IPS DF 6.9 (cell line): ENCODE measurements around the gene ORAI2.
"Not testable (repeated sequence)": the region's sequence is repeated elsewhere in the genome, so short reads cannot be mapped to it uniquely, and the experiment has no call there.

ENCODE experiments used
- DNase-seq: peaks from one replicate; pipeline ENCODE4 v3.0.0-alpha.2; 2013; ENCODE audit warnings: low read depth, low spot score
- H3K27ac ChIP-seq: one replicate; pipeline ENCODE4 v1.5.1; 2013; ENCODE audit warnings: low read length, control low read depth
- H3K27me3 ChIP-seq: 2 replicates; pipeline ENCODE4 v1.6.1; 2013; ENCODE audit warnings: mild to moderate bottlenecking, low read length; ENCODE audit not compliant: control insufficient read depth, insufficient read depth
- H3K36me3 ChIP-seq: 2 replicates; pipeline ENCODE4 v1.6.1; 2013; ENCODE audit warnings: low read length; ENCODE audit not compliant: control insufficient read depth, insufficient read depth
- H3K4me1 ChIP-seq: 2 replicates; pipeline ENCODE4 v1.6.1; 2013; ENCODE audit warnings: low read length; ENCODE audit not compliant: control insufficient read depth, insufficient read depth
- H3K4me3 ChIP-seq: 2 replicates; pipeline ENCODE4 v1.5.1; 2013; ENCODE audit warnings: mild to moderate bottlenecking, low read length
- H3K9me3 ChIP-seq: 2 replicates; pipeline ENCODE4 v1.6.1; 2013; ENCODE audit warnings: low read length, inconsistent platforms; ENCODE audit not compliant: control insufficient read depth, insufficient read depth
- WGBS: extraction: QIAGEN DNeasy Blood & Tissue Kit; methylation state at CpG from one replicate; pipeline ENCODE4 v1.1.7; 2013; ENCODE audit warnings: mixed read lengths, missing lambda C conversion rate; ENCODE audit not compliant: insufficient read length, insufficient coverage; 5-methylcytosine and 5-hydroxymethylcytosine counted together

The ORAI2 gene

GRCh38 chr7:102479982-102480637, 46.7 kb downstream of the ORAI2 start:
- H3K4me1 ChIP-seq, H3K27me3 ChIP-seq, H3K9me3 ChIP-seq, H3K4me3 ChIP-seq, H3K36me3 ChIP-seq, DNase-seq, H3K27ac ChIP-seq: not testable (repeated sequence)
- no CpG with 5 or more reads among the region's 11 CpGs for WGBS

- no CpG with 5 or more reads among the region's 10 CpGs for WGBS
These were observed 48.6 kb downstream of the ORAI2 start for GRCh38 chr7:102481962-102482361.

DNA sequence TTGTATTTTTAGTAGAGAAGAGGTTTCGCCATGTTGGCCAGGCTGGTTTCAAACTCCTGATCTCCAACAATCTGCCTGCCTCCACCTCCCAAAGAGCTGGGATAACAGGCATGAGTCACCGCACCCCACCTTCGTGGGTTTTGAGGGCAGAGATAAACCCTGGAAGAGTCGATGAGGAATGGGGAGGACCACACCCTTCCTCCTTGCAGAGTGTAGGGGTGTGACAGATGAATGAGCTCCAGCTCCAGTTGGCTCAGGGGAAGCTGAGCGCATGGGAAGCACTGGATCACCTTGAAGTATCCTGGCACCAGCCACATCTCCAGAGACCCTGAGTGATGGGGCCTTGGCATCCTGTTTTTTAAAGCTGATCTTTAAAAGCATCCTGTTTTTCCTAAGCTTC, 50.9 kb downstream of the ORAI2 start:
- H3K27ac ChIP-seq, H3K4me1 ChIP-seq, H3K9me3 ChIP-seq, H3K27me3 ChIP-seq, H3K4me3 ChIP-seq, DNase-seq, H3K36me3 ChIP-seq: not testable (repeated sequence)
- WGBS: no CpG with 5 or more reads among the region's 5 CpGs

More at GRCh38 chr7:102481962-102482361, 48.6 kb downstream of the ORAI2 start:
- H3K36me3 ChIP-seq, H3K4me3 ChIP-seq, DNase-seq, H3K27ac ChIP-seq, H3K27me3 ChIP-seq, H3K4me1 ChIP-seq, H3K9me3 ChIP-seq: not testable (repeated sequence)

DNA sequence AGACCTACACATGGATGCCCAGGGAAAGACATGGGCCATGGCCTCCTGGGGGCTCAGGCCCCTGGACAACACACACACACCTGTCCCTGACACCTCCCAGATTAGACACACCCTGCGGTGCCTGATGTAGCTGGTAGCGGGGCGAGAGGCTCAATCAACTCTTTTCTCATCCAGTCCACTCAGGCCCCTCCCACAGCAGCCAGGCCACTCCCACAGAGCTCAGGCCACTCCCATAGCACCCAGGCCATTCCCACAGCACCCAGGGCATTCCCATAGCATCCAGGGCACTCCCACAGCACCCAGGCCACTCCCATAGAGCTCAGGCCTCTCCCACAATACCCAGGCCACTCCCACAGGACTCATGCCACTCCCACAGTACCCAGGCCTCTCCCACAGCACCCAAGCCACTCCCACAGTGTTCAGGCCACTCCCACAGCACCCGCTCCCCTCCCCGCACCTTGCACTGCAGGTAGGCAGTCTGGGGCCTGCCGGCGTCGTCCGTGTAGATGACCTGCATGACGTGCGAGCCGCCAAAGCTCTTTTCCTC, 57.2 kb downstream of the ORAI2 start:
- H3K27ac ChIP-seq, H3K27me3 ChIP-seq, H3K9me3 ChIP-seq, DNase-seq, H3K36me3 ChIP-seq, H3K4me1 ChIP-seq, H3K4me3 ChIP-seq: not testable (repeated sequence)
- WGBS: no CpG with 5 or more reads among the region's 12 CpGs

DNA sequence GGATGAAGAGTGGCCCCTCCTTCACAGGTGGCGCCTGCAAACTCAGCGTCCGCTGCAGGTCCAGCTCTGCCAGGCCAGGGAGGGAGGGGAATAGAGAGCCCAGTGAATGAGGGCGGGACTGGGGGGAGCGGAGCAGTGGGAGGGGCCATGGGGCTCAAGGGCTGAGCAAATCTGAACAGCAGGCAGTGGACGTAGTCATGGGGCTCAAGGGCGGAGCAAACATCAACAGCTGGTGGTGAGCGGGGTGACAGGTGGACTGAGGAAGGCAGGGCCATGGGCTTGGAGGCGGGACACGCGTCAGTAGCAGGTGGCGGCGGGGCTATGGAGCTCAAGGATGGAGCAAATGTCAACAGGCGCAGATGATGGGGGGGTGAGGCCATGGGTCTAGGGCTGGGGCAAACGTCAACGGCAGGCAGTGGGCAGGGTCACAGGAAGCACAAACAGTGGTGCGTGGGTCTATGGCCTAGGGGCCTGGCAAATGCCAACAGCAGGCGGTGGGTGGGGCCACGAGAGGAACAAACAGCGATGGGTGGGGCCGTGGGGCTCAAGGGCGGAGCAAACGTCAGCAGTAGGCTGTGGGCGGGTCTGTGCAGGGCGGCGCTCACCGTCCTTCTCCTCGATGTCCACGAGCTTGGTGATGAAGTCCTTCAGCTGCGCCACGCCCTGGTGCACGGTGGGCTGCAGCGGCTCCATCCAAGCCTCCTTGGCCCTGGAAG, 60.0 kb downstream of the ORAI2 start:
- DNase-seq, H3K27me3 ChIP-seq, H3K4me1 ChIP-seq, H3K27ac ChIP-seq, H3K9me3 ChIP-seq, H3K36me3 ChIP-seq, H3K4me3 ChIP-seq: not testable (repeated sequence)
- no CpG with 5 or more reads among the region's 33 CpGs for WGBS

DNA sequence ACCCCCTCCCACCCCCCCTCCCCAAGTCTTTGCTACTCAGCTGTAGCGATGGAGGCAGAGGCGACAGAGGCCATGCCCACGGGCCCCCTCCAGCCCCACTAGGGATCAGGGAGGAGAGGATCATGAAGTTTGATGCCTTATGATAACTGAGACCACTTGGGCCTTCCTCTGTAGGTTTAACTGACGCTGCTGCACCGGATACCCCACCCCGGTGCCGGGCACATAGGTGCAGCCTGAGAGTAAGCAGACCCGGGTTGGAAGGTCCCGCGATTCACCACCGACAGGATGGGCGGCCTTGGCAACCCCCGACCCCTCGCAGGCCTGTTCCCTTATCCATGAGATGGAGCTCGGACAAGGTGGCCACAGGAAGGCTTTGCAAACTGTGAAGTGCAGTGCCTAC, 60.7 kb downstream of the ORAI2 start:
- WGBS: no CpG with 5 or more reads among the region's 15 CpGs
- H3K27ac ChIP-seq, H3K27me3 ChIP-seq: not testable (repeated sequence)

GRCh38 chr7:102494473-102495149, 61.2 kb downstream of the ORAI2 start:
- H3K4me1 ChIP-seq, H3K9me3 ChIP-seq, H3K36me3 ChIP-seq, DNase-seq, H3K4me3 ChIP-seq, H3K27me3 ChIP-seq, H3K27ac ChIP-seq: not testable (repeated sequence)
- no CpG with 5 or more reads among the region's 67 CpGs for WGBS

More for the DNA sequence above, 60.7 kb downstream of the ORAI2 start:
- not testable (repeated sequence) for H3K4me1 ChIP-seq, H3K4me3 ChIP-seq, H3K36me3 ChIP-seq, H3K9me3 ChIP-seq, DNase-seq

DNA sequence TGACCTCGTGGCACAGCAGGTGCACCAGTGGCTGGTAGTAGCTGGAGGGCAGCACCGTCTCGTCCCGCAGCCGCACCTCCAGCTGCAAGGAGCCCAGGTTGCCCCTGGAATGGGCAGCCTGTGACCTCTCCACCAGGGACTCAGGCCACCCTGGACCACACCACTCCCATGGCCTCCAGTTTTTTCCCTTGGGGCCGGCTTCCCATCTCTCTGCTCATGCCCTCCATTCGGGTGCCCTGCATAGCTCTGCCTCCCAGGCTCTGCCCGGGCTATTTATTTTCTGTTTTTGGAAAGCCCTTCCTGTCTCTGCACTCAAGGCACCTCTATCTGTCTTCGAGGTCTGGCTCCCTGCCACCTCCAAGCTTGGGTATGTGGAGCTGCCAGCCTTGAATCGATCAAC, 63.5 kb downstream of the ORAI2 start:
- H3K9me3 ChIP-seq, DNase-seq, H3K4me3 ChIP-seq, H3K36me3 ChIP-seq, H3K27ac ChIP-seq, H3K4me1 ChIP-seq, H3K27me3 ChIP-seq: not testable (repeated sequence)
- no CpG with 5 or more reads among the region's 10 CpGs for WGBS

DNA sequence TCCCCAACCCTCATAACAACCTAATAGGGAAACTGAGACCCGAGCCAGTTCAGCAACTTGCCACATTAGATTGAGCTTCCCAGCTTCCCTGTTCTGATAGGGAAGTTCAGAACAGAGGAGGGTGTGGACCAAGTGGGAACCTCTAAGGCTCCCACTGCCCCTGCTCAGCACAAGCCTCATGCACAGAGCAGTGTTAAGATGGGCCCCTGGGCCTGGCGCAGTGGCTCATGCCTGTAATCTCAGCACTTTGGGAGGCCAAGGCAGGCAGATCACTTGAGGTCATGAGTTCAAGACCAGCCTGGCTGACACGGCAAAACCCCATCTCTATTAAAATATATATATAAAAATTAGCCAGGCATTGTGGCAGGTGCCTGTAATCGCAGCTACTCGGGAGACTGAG, 63.9 kb downstream of the ORAI2 start:
- not testable (repeated sequence) for H3K27me3 ChIP-seq, H3K36me3 ChIP-seq, H3K4me3 ChIP-seq, H3K27ac ChIP-seq, H3K9me3 ChIP-seq, DNase-seq, H3K4me1 ChIP-seq
- WGBS: no CpG with 5 or more reads among the region's 5 CpGs

GRCh38 chr7:102498321-102498720, 64.9 kb downstream of the ORAI2 start:
- DNase-seq: not testable (repeated sequence)

More at GRCh38 chr7:102498321-102498720, 64.9 kb downstream of the ORAI2 start:
- not testable (repeated sequence) for H3K27ac ChIP-seq, H3K27me3 ChIP-seq, H3K9me3 ChIP-seq, H3K36me3 ChIP-seq, H3K4me3 ChIP-seq, H3K4me1 ChIP-seq
- WGBS: no CpG with 5 or more reads among the region's 16 CpGs
